Adrenal gland (tissue), 12 donors: ENCODE data around the gene DEDD. TPM values are rescaled to one million over a fixed set of nuclear protein-coding genes. Genes with fewer than 3 reads are reported as not detected.

Source experiments
- DNase-seq, 7 donors: peaks; one replicate each; pipeline ENCODE4 v3.0.0-alpha.2; 2019 to 2020
- H3K27ac ChIP-seq, 5 donors: fragments of 200-600 bp; sonication (generic) in 4 of 5; 1 replicate in 3 of 5; 2 replicates in 2 of 5; pipeline versions ENCODE4 v1.5.1 to v1.8.0; 2016 to 2020; ENCODE audit warnings: mild to moderate bottlenecking in 1 of 5
- H3K27me3 ChIP-seq: fragments of 200-600 bp; 2 replicates; pipeline ENCODE4 v1.8.0; 2021
- H3K36me3 ChIP-seq, 2 donors: fragments of 200-600 bp; replicated peaks in 1 of 2; 1 replicate in 1 of 2; 2 replicates in 1 of 2; pipeline versions ENCODE4 v1.5.1 to v1.8.0; 2018 to 2022
- H3K4me1 ChIP-seq, 2 donors: fragments of 200-600 bp; replicated peaks in 1 of 2; 1 replicate in 1 of 2; 2 replicates in 1 of 2; pipeline versions ENCODE4 v1.5.1 to v1.8.0; 2018 to 2021
- H3K4me3 ChIP-seq, 4 donors: fragments of 200-600 bp; sonication (generic) in 3 of 4; one replicate each; pipeline ENCODE4 v1.5.1; 2016 to 2018
- H3K9me3 ChIP-seq, 3 donors: fragments of 200-600 bp; sonication (generic) in 1 of 3; replicated peaks in 1 of 3; 1 replicate in 2 of 3; 2 replicates in 1 of 3; pipeline versions ENCODE4 v1.5.1 to v1.8.0; 2016 to 2021
- CTCF ChIP-seq, 6 experiments: fragments of 450-650 bp in 4 of 6; fragments of 200-600 bp in 2 of 6; sonication (generic) in 1 of 6; IDR thresholded peaks; 1 replicate in 5 of 6; 2 replicates in 1 of 6; pipeline versions ENCODE4 v1.5.1 to v1.8.0; 2016 to 2021; ENCODE audit warnings: antibody characterized with exemption in 6 of 6, mild to moderate bottlenecking in 2 of 6, moderate library complexity in 1 of 6
- POLR2A ChIP-seq, 2 donors: fragments of 450-650 bp; IDR thresholded peaks; one replicate each; pipeline ENCODE4 v1.6.1; 2017; ENCODE audit warnings: antibody characterized with exemption in 2 of 2, mild to moderate bottlenecking in 2 of 2, moderate library complexity in 1 of 2
- WGBS, 4 donors: extraction: QIAGEN DNeasy Blood & Tissue Kit in 2 of 4; methylation state at CpG; one replicate each; pipeline versions ENCODE4 v1.1.5 to v1.1.7; 2013 to 2017; 5-methylcytosine and 5-hydroxymethylcytosine counted together
- intact Hi-C, 2 donors: fragments of 100-400 bp; cut with DNase I; formaldehyde crosslinking; loops; one replicate each; pipeline versions ENCODE4 v1.14.1 to v1.15.0; 2022 to 2023
- polyA plus RNA-seq, 3 donors: library from polyadenylated mRNA; stranded (reverse); fragments of 200-250 nt in 2 of 3; fragments of 350-450 nt in 1 of 3; fragmentation: Illumina TruSeq in 1 of 3; extraction: RNeasy Lipid Tissue Mini Kit (QIAGEN cat#74804) in 1 of 3; gene quantifications; one replicate each; pipeline ENCODE4 v1.2.3, GENCODE V29; 2013 to 2014
- total RNA-seq, 9 donors: library from RNA; depleted of rRNA in 4 of 9; stranded (reverse); fragments of >200 nt in 4 of 9; fragments of 120-200 nt in 1 of 9; fragmentation: NEBNext Ultra II Directional in 1 of 9; extraction: Animal tissue kit (Norgen Biotek cat#: 25700) in 1 of 9; gene quantifications; one replicate each; pipeline versions ENCODE4 v1.1.0 to v1.2.4, GENCODE V29; 2013 to 2023
- donor health status: healthy with polysubstance abuse.
- donor health status: Bipolar disorder and iron deficiency.
- donor health status: DM: yes; HTN: yes; CAD: no.
- donor health status: DM: no; HTN: no; CAD: no.
- donor health status: DM: no; HTN: no; CAD: no.
- donor health status: DM: yes; HTN: yes; CAD: no.

Gene DEDD
- total and polyA plus RNA-seq, 12 donors: 22.0 to 38.2 (median 32.3) TPM

GRCh38 chr1:161175771-161176453 is 43.4 kb upstream of the DEDD start:
- WGBS, 4 donors: 83 to 87% (median 87%) methylated on average over 10 of the region's 10 CpGs
- Histone ChIP-seq H3K27me3 (no peaks in the 10 kb centered on the region), H3K27ac (peak overlapping the region in 2 of 5 donors; percentile 88 to 89), H3K36me3 (peaks cover 0 to 45% of the 10 kb centered on the region in 2 donors), H3K9me3 (no peaks in the 10 kb centered on the region), H3K4me3 (peak overlapping the region in 1 of 4 donors; percentile 97), H3K4me1 (peaks cover 16 to 30% of the 10 kb centered on the region in 2 donors)
- no peak for DNase-seq
- TF ChIP-seq CTCF (IDR thresholded peaks at IDR 0.05): no peak
- no peak for TF ChIP-seq POLR2A (IDR thresholded peaks at IDR 0.05)
- intact Hi-C loops: no loop called here

GRCh38 chr1:161174911-161175310 is 42.4 kb upstream of the DEDD start:
- WGBS, 4 donors: 90 to 98% (median 96%) methylated on average over 11 of the region's 11 CpGs
- DNase-seq: no peak
- TF ChIP-seq CTCF (IDR thresholded peaks at IDR 0.05): no peak
- TF ChIP-seq POLR2A (IDR thresholded peaks at IDR 0.05): no peak
- H3K27ac ChIP-seq: no peak overlapping the region
- peaks cover 16 to 30% of the 10 kb centered on the region in 2 donors for H3K4me1 ChIP-seq
- peaks cover 0 to 55% of the 10 kb centered on the region in 2 donors for H3K36me3 ChIP-seq
- H3K27me3 ChIP-seq: no peaks in the 10 kb centered on the region
- H3K4me3 ChIP-seq: no peak overlapping the region
- intact Hi-C loops: no loop called here
- no peaks in the 10 kb centered on the region for H3K9me3 ChIP-seq

GRCh38 chr1:161173711-161174110 is 41.2 kb upstream of the DEDD start:
- H3K4me1 ChIP-seq: peaks cover 16 to 30% of the 10 kb centered on the region in 2 donors
- no peaks in the 10 kb centered on the region for H3K27me3 ChIP-seq
- intact Hi-C loops: no loop called here
- 93 to 98% (median 96%) methylated on average over 8 to 11 of the region's 11 CpGs for WGBS, 4 donors
- H3K9me3 ChIP-seq: no peaks in the 10 kb centered on the region
- peak in 1 of 7 donors; percentile 6 for DNase-seq
- H3K4me3 ChIP-seq: no peak overlapping the region
- peaks cover 0 to 67% of the 10 kb centered on the region in 2 donors for H3K36me3 ChIP-seq
- peak overlapping the region in 4 of 5 donors; percentile 20 to 72 (median 49) for H3K27ac ChIP-seq
- TF ChIP-seq POLR2A (IDR thresholded peaks at IDR 0.05): no peak
- no peak for TF ChIP-seq CTCF (IDR thresholded peaks at IDR 0.05)

GRCh38 chr1:161172776-161173376 is 40.4 kb upstream of the DEDD start:
- WGBS, 4 donors: 17 to 31% (median 22%) methylated on average over 4 of the region's 4 CpGs
- H3K36me3 ChIP-seq: peaks cover 0 to 73% of the 10 kb centered on the region in 2 donors
- H3K4me3 ChIP-seq: no peak overlapping the region
- intact Hi-C loops: no loop called here
- no peaks in the 10 kb centered on the region for H3K9me3 ChIP-seq
- DNase-seq: peak in 5 of 7 donors; percentile 65 to 78 (median 70)
- TF ChIP-seq POLR2A (IDR thresholded peaks at IDR 0.05) (no peak), CTCF (IDR thresholded peaks at IDR 0.05) (no peak)
- H3K27me3 ChIP-seq: no peaks in the 10 kb centered on the region
- H3K4me1 ChIP-seq: peaks cover 16 to 29% of the 10 kb centered on the region in 2 donors
- peak overlapping the region in 4 of 5 donors; percentile 20 to 72 (median 49) for H3K27ac ChIP-seq
